HepG2 (cell line): Measurements from ENCODE around the gene DNAJB12. TPM values are rescaled to one million over a fixed set of nuclear protein-coding genes. Genes with fewer than 3 reads are reported as not detected.

Source experiments
- ARID2 ChIP-seq: sonication (generic); formaldehyde crosslinking; IDR thresholded peaks from 2 replicates; pipeline ENCODE4 v1.8.1; 2022; ENCODE audit warnings: mild to moderate bottlenecking, missing genetic modification reagents, borderline replicate concordance
- HMGXB4 ChIP-seq, 2 experiments: sonication (generic) in 1 of 2; formaldehyde crosslinking in 1 of 2; IDR thresholded peaks; 2 replicates each; pipeline versions ENCODE4 v1.4.0 to v1.6.1; 2018 to 2020; ENCODE audit warnings: missing genetic modification reagents in 2 of 2, borderline replicate concordance in 1 of 2, low read depth in 1 of 2, mild to moderate bottlenecking in 1 of 2, missing biosample characterization in 1 of 2
- HNRNPUL1 ChIP-seq: fragments of 200-400 bp; formaldehyde crosslinking; IDR thresholded peaks from 2 replicates; pipeline ENCODE4 v1.6.1; 2017; ENCODE audit warnings: low read depth, mild to moderate bottlenecking, low read length, moderate library complexity
- JUNB ChIP-seq: sonication (generic); formaldehyde crosslinking; IDR thresholded peaks from 2 replicates; pipeline ENCODE4 v1.8.0; 2022; ENCODE audit warnings: missing genetic modification reagents, mild to moderate bottlenecking, borderline replicate concordance
- MXI1 ChIP-seq: IDR thresholded peaks from 3 replicates; pipeline ENCODE4 v1.6.1; 2012; ENCODE audit warnings: low read depth, low read length, inconsistent platforms, borderline replicate concordance
- PHF20 ChIP-seq: sonication (generic); formaldehyde crosslinking; IDR thresholded peaks from 2 replicates; pipeline ENCODE4 v1.5.0; 2020; ENCODE audit warnings: mild to moderate bottlenecking, missing genetic modification reagents
- POLR2A ChIP-seq, 2 experiments: IDR thresholded peaks; 2 replicates each; pipeline ENCODE4 v1.6.1; 2011; ENCODE audit warnings: low read depth in 2 of 2, low read length in 2 of 2, mild to moderate bottlenecking in 1 of 2, moderate library complexity in 1 of 2; ENCODE audit not compliant: insufficient read depth in 1 of 2
- POLR2AphosphoS2 ChIP-seq: IDR thresholded peaks from 2 replicates; pipeline ENCODE4 v1.6.1; 2011; ENCODE audit warnings: low read depth, low read length, improper control_type of control experiment
- PREB ChIP-seq: sonication (generic); formaldehyde crosslinking; IDR thresholded peaks from 2 replicates; pipeline ENCODE4 v1.4.0; 2020; ENCODE audit warnings: missing genetic modification reagents
- TAF1 ChIP-seq: sonication (generic); formaldehyde crosslinking; IDR thresholded peaks from 2 replicates; pipeline ENCODE4 v1.4.0; 2020; ENCODE audit warnings: missing genetic modification reagents
- TFDP1 ChIP-seq: IDR thresholded peaks from 2 replicates; pipeline ENCODE4 v1.6.1; 2016; ENCODE audit warnings: missing compliant biosample characterization, missing genetic modification reagents, borderline replicate concordance
- YY1 ChIP-seq: IDR thresholded peaks from 2 replicates; pipeline ENCODE4 v1.6.1; 2011; ENCODE audit warnings: low read length, low read depth, moderate library complexity, mild to moderate bottlenecking; ENCODE audit not compliant: insufficient read depth, insufficient replicate concordance
- ZBTB38 ChIP-seq: sonication (generic); formaldehyde crosslinking; IDR thresholded peaks from 2 replicates; pipeline ENCODE4 v1.5.1; 2020; ENCODE audit warnings: mild to moderate bottlenecking, missing genetic modification reagents
- ZFP36L1 ChIP-seq: sonication (generic); formaldehyde crosslinking; IDR thresholded peaks from 2 replicates; pipeline ENCODE4 v1.8.0; 2022; ENCODE audit warnings: mild to moderate bottlenecking, missing genetic modification reagents, moderate library complexity
- ZNF232 ChIP-seq: sonication (generic); formaldehyde crosslinking; IDR thresholded peaks from 2 replicates; pipeline ENCODE4 v1.4.0; 2020; ENCODE audit warnings: missing genetic modification reagents, borderline replicate concordance
- ZNF274 ChIP-seq: sonication (generic); formaldehyde crosslinking; IDR thresholded peaks from 2 replicates; pipeline ENCODE4 v1.5.1; 2020; ENCODE audit warnings: mild to moderate bottlenecking, missing genetic modification reagents
- ZNF496 ChIP-seq: sonication (generic); formaldehyde crosslinking; IDR thresholded peaks from 2 replicates; pipeline ENCODE4 v1.8.1; 2023; ENCODE audit warnings: mild to moderate bottlenecking, moderate library complexity, missing genetic modification reagents; ENCODE audit not compliant: insufficient replicate concordance
- ZNF549 ChIP-seq: sonication (generic); formaldehyde crosslinking; IDR thresholded peaks from 2 replicates; pipeline ENCODE4 v1.5.0; 2020; ENCODE audit warnings: missing genetic modification reagents
- ZNF567 ChIP-seq: sonication (generic); formaldehyde crosslinking; IDR thresholded peaks from 2 replicates; pipeline ENCODE4 v1.8.1; 2023; ENCODE audit warnings: mild to moderate bottlenecking, missing genetic modification reagents, borderline replicate concordance
- ZNF740 ChIP-seq: sonication (generic); formaldehyde crosslinking; IDR thresholded peaks from 2 replicates; pipeline ENCODE4 v1.4.0; 2020; ENCODE audit warnings: missing genetic modification reagents
- ZNF766 ChIP-seq: sonication (generic); formaldehyde crosslinking; IDR thresholded peaks from 2 replicates; pipeline ENCODE4 v1.5.0; 2020; ENCODE audit warnings: missing genetic modification reagents, borderline replicate concordance
- ZNF784 ChIP-seq: sonication (generic); formaldehyde crosslinking; IDR thresholded peaks from 2 replicates; pipeline ENCODE4 v1.5.1; 2020; ENCODE audit warnings: missing genetic modification reagents, mild to moderate bottlenecking, borderline replicate concordance
- ZNF891 ChIP-seq: sonication (generic); formaldehyde crosslinking; IDR thresholded peaks from 2 replicates; pipeline ENCODE4 v1.5.0; 2020; ENCODE audit warnings: mild to moderate bottlenecking, missing genetic modification reagents
- polyA plus RNA-seq, 8 experiments: library from polyadenylated mRNA; depleted of rRNA in 3 of 8; stranded (reverse) in 7 of 8; unstranded in 1 of 8; fragments of >200 nt; fragmentation: Illumina TruSeq in 4 of 8; extraction: Trizol in 4 of 8; gene quantifications; 2 replicates each; pipeline versions ENCODE4 v1.2.1 to v1.2.3, GENCODE V29; 2011 to 2016; ENCODE audit warnings: low read depth in 4 of 8, missing spikeins in 1 of 8, mixed read lengths in 1 of 8; ENCODE audit not compliant: insufficient read depth in 1 of 8
- total RNA-seq, 5 experiments: library from RNA; depleted of rRNA; stranded (reverse); fragments of >200 nt; fragmentation: Illumina TruSeq; extraction: Trizol; gene quantifications; 2 replicates each; pipeline ENCODE4 v1.2.3, GENCODE V29; 2016; ENCODE audit warnings: low read depth in 1 of 5

The DNAJB12 gene
- total and polyA plus RNA-seq, 2 of the 13 experiments (the other 11 are each of a cell fraction or from before 2014, with no cell fraction given): 10.8 to 18.2 TPM

GRCh38 chr10:72332423-72333111, 22.2 kb downstream of the DNAJB12 start (continued):
- peak; percentile 67; the same call in 1 of the 2 replicates for TF ChIP-seq TFDP1 (CRISPR knock-in tag)
- no peak for TF ChIP-seq YY1
- no peak for TF ChIP-seq ZNF274
- no peak for TF ChIP-seq MXI1
- TF ChIP-seq PHF20 (CRISPR knock-in tag): no peak
- TF ChIP-seq HMGXB4 (CRISPR knock-in tag; IDR thresholded peaks at IDR 0.05; ENCODE audit: borderline replicate concordance in 1 of 2, low read depth in 1 of 2): no peak
- no peak for TF ChIP-seq HNRNPUL1
- no peak for TF ChIP-seq ZNF891 (CRISPR knock-in tag)
- no peak for TF ChIP-seq POLR2AphosphoS2
- no peak for TF ChIP-seq JUNB
- TF ChIP-seq PREB (CRISPR knock-in tag): 0 out of 2 replicates have a peak, but pooled peaks have one; percentile 27
- no peak for TF ChIP-seq ZBTB38
- no peak for TF ChIP-seq ZFP36L1 (CRISPR knock-in tag)
- TF ChIP-seq ZNF740 (CRISPR knock-in tag): peak; percentile 73
- no peak for TF ChIP-seq ZNF232 (CRISPR knock-in tag)
- TF ChIP-seq ZNF766: no peak
- TF ChIP-seq POLR2A (IDR thresholded peaks at IDR 0.05; ENCODE audit: insufficient read depth in 1 of 2, low read depth in 2 of 2, low read length in 2 of 2): peak in 1 of 2 experiments; percentile 41; a peak in 1 of 4 replicates
- TF ChIP-seq ZNF567: no peak
- no peak for TF ChIP-seq ARID2 (CRISPR knock-in tag)
- TF ChIP-seq ZNF549 (CRISPR knock-in tag): no peak
- no peak for TF ChIP-seq ZNF784 (CRISPR knock-in tag)
- TF ChIP-seq TAF1 (CRISPR knock-in tag): peak; percentile 2; the same call in 1 of the 2 replicates
- TF ChIP-seq ZNF496 (CRISPR knock-in tag): no peak
